Measurements from ENCODE around the gene ARMH2. TPM values are rescaled to one million over a fixed set of nuclear protein-coding genes. Genes with fewer than 3 reads are reported as not detected.

The ARMH2 gene
- total RNA-seq, 1 experiment from 2014 or later = not detected

- no peaks in the 10 kb centered on the region for H3K9me3 ChIP-seq (replicated peaks)
- no peak overlapping the region for H3K4me3 ChIP-seq
- no peaks in the 10 kb centered on the region for H3K36me3 ChIP-seq
- H3K4me1 ChIP-seq = no peaks in the 10 kb centered on the region
- DNase-seq = no peak
- H3K27ac ChIP-seq = no peak overlapping the region
- H3K27me3 ChIP-seq = no peaks in the 10 kb centered on the region
Measured at GRCh38 chr6:24827162-24827561, 28.4 kb upstream of the ARMH2 start.

- H3K27me3 ChIP-seq = no peaks in the 10 kb centered on the region
- H3K4me1 ChIP-seq = no peaks in the 10 kb centered on the region
Measured at GRCh38 chr6:24825130-24825630, 26.5 kb upstream of the ARMH2 start.

GRCh38 chr6:24824142-24824938 lies 25.6 kb upstream of the ARMH2 start:
- DNase-seq = no peak
- Histone ChIP-seq H3K27ac (no peak overlapping the region), H3K36me3 (no peaks in the 10 kb centered on the region), H3K27me3 (no peaks in the 10 kb centered on the region), H3K4me3 (no peak overlapping the region), H3K9me3 (replicated peaks) (no peaks in the 10 kb centered on the region), H3K4me1 (no peaks in the 10 kb centered on the region)

More at GRCh38 chr6:24825130-24825630, 26.5 kb upstream of the ARMH2 start:
- Histone ChIP-seq H3K4me3 (no peak overlapping the region), H3K9me3 (replicated peaks) (no peaks in the 10 kb centered on the region), H3K27ac (no peak overlapping the region), H3K36me3 (no peaks in the 10 kb centered on the region)
- no peak for DNase-seq

- no peaks in the 10 kb centered on the region for H3K4me1 ChIP-seq
- H3K4me3 ChIP-seq = no peak overlapping the region
- H3K27ac ChIP-seq = no peak overlapping the region
- DNase-seq = no peak
- no peaks in the 10 kb centered on the region for H3K36me3 ChIP-seq
- no peaks in the 10 kb centered on the region for H3K27me3 ChIP-seq
- no peaks in the 10 kb centered on the region for H3K9me3 ChIP-seq (replicated peaks)
Measured at GRCh38 chr6:24823185-24823584, 24.5 kb upstream of the ARMH2 start.

GRCh38 chr6:24822696-24823095 lies 24.0 kb upstream of the ARMH2 start:
- no peaks in the 10 kb centered on the region for H3K4me1 ChIP-seq

GRCh38 chr6:24821860-24822444 lies 23.2 kb upstream of the ARMH2 start:
- Histone ChIP-seq H3K4me1 (no peaks in the 10 kb centered on the region), H3K4me3 (no peak overlapping the region), H3K9me3 (replicated peaks) (no peaks in the 10 kb centered on the region), H3K27ac (no peak overlapping the region), H3K27me3 (no peaks in the 10 kb centered on the region), H3K36me3 (no peaks in the 10 kb centered on the region)
- DNase-seq = no peak

More at GRCh38 chr6:24822696-24823095, 24.0 kb upstream of the ARMH2 start:
- H3K36me3 ChIP-seq = no peaks in the 10 kb centered on the region
- no peaks in the 10 kb centered on the region for H3K9me3 ChIP-seq (replicated peaks)
- DNase-seq = no peak
- H3K27ac ChIP-seq = no peak overlapping the region
- H3K4me3 ChIP-seq = no peak overlapping the region
- H3K27me3 ChIP-seq = no peaks in the 10 kb centered on the region

- no peaks in the 10 kb centered on the region for H3K36me3 ChIP-seq
- H3K27ac ChIP-seq = no peak overlapping the region
- no peaks in the 10 kb centered on the region for H3K4me1 ChIP-seq
- H3K27me3 ChIP-seq = no peaks in the 10 kb centered on the region
- no peaks in the 10 kb centered on the region for H3K9me3 ChIP-seq (replicated peaks)
- no peak overlapping the region for H3K4me3 ChIP-seq
- DNase-seq = no peak
Measured at GRCh38 chr6:24818346-24818745, 19.6 kb upstream of the ARMH2 start.

- no peaks in the 10 kb centered on the region for H3K9me3 ChIP-seq (replicated peaks)
- H3K4me3 ChIP-seq = no peak overlapping the region
- H3K4me1 ChIP-seq = no peaks in the 10 kb centered on the region
- H3K27ac ChIP-seq = no peak overlapping the region
- H3K36me3 ChIP-seq = no peaks in the 10 kb centered on the region
- no peaks in the 10 kb centered on the region for H3K27me3 ChIP-seq
- DNase-seq = no peak
Measured at GRCh38 chr6:24809728-24810127, 11.0 kb upstream of the ARMH2 start.

- Histone ChIP-seq H3K9me3 (replicated peaks) (no peaks in the 10 kb centered on the region), H3K27ac (no peak overlapping the region), H3K27me3 (no peaks in the 10 kb centered on the region), H3K4me3 (no peak overlapping the region), H3K36me3 (no peaks in the 10 kb centered on the region), H3K4me1 (no peaks in the 10 kb centered on the region)
- DNase-seq = no peak
Measured at GRCh38 chr6:24807584-24807983, 8.9 kb upstream of the ARMH2 start.

- Histone ChIP-seq H3K4me3 (no peak overlapping the region), H3K27ac (no peak overlapping the region)
Measured at GRCh38 chr6:24802271-24803059, 3.7 kb upstream of the ARMH2 start.

GRCh38 chr6:24799541-24799915 lies 811 bp upstream of the ARMH2 start:
- Histone ChIP-seq H3K27me3 (no peaks in the 10 kb centered on the region), H3K4me1 (no peaks in the 10 kb centered on the region)
- DNase-seq = no peak

More at GRCh38 chr6:24802271-24803059, 3.7 kb upstream of the ARMH2 start:
- no peaks in the 10 kb centered on the region for H3K27me3 ChIP-seq
- H3K9me3 ChIP-seq (replicated peaks) = no peaks in the 10 kb centered on the region
- H3K36me3 ChIP-seq = no peaks in the 10 kb centered on the region
- H3K4me1 ChIP-seq = no peaks in the 10 kb centered on the region
- DNase-seq = peak in 1 of 2 experiments; percentile 3

GRCh38 chr6:24797596-24798216 lies 1.0 kb downstream of the ARMH2 start:
- Histone ChIP-seq H3K4me1 (no peaks in the 10 kb centered on the region), H3K27me3 (no peaks in the 10 kb centered on the region), H3K4me3 (no peak overlapping the region), H3K27ac (no peak overlapping the region), H3K9me3 (replicated peaks) (no peaks in the 10 kb centered on the region), H3K36me3 (no peaks in the 10 kb centered on the region)
- DNase-seq = no peak

More at GRCh38 chr6:24799541-24799915, 811 bp upstream of the ARMH2 start:
- no peaks in the 10 kb centered on the region for H3K36me3 ChIP-seq
- H3K27ac ChIP-seq = no peak overlapping the region
- H3K9me3 ChIP-seq (replicated peaks) = no peaks in the 10 kb centered on the region
- H3K4me3 ChIP-seq = no peak overlapping the region

GRCh38 chr6:24796616-24797290 lies 2.0 kb downstream of the ARMH2 start:
- Histone ChIP-seq H3K36me3 (no peaks in the 10 kb centered on the region), H3K4me3 (no peak overlapping the region), H3K4me1 (no peaks in the 10 kb centered on the region), H3K9me3 (replicated peaks) (no peaks in the 10 kb centered on the region), H3K27me3 (no peaks in the 10 kb centered on the region), H3K27ac (no peak overlapping the region)
- DNase-seq = no peak

GRCh38 chr6:24795106-24795505 lies 3.6 kb downstream of the ARMH2 start:
- no peak overlapping the region for H3K4me3 ChIP-seq
- H3K27ac ChIP-seq = no peak overlapping the region
- no peaks in the 10 kb centered on the region for H3K9me3 ChIP-seq (replicated peaks)
- H3K36me3 ChIP-seq = no peaks in the 10 kb centered on the region
- no peaks in the 10 kb centered on the region for H3K4me1 ChIP-seq
- DNase-seq = no peak
- no peaks in the 10 kb centered on the region for H3K27me3 ChIP-seq

Measured in SJCRH30 (cell line).